GM12874 (cell line): ENCODE results near the gene HLCS.

Experiments
- CTCF ChIP-seq: IDR thresholded peaks from 2 replicates; pipeline ENCODE4 v1.5.1; 2011; ENCODE audit warnings: low read depth, mild to moderate bottlenecking, control low read depth, low read length, moderate library complexity; ENCODE audit not compliant: insufficient read depth

Gene HLCS

GRCh38 chr21:36707763-36708285, 258.6 kb downstream of the HLCS start:
- TF ChIP-seq CTCF = no peak

GRCh38 chr21:36706951-36707762, 259.3 kb downstream of the HLCS start:
- TF ChIP-seq CTCF = no peak

DNA sequence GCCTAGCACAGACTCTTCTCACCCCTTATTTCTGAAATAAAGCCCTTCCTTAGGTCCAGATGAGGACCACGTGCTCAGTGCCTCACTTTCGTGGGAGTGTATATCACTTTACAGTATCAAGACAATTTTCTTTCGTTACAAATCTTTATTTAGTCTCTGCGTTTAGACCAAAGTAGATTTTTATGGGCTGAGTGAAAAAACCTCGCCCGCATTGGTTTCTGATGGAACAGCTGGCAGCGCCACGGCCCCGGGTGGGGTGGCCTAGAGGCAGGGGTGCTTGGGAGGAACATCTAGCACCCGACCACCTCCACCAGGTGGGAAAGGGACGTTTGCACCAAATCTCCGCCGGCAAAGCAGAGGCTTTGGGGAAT, 260.0 kb downstream of the HLCS start:
- no peak for TF ChIP-seq CTCF

- no peak for TF ChIP-seq CTCF
Observed at GRCh38 chr21:36705679-36706481, 260.6 kb downstream of the HLCS start.

GRCh38 chr21:36704958-36705678, 261.4 kb downstream of the HLCS start:
- no peak for TF ChIP-seq CTCF

DNA sequence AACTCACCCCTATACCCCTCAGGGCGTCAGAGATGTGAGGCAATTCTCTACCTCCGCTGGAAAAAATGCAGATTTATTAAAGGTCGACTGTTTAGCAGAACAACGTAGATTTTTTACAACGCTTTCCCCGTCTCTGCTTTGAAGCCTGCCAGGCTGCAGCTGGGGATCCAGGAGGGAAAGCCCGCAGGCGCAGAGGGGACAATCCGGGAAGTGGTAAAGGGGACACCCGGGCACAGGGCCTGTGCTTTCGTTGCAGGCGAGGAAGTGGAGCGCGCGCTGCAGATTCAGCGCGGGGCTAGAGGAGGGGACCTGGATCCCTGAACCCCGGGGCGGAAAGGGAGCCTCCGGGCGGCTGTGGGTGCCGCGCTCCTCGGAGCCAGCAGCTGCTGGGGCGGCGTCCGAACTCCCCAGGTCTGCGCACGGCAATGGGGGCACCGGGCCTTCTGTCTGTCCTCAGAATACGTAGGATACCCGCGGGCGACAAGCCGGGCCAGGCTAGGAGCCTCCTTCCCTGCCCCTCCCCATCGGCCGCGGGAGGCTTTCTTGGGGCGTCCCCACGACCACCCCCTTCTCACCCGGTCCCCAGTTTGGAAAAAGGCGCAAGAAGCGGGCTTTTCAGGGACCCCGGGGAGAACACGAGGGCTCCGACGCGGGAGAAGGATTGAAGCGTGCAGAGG, 262.1 kb downstream of the HLCS start:
- no peak for TF ChIP-seq CTCF
